ENCODE measurements around the gene OLFM1. TPM values are rescaled to one million over a fixed set of nuclear protein-coding genes. Genes with fewer than 3 reads are reported as not detected.
"Not testable (repeated sequence)": the region's sequence is repeated elsewhere in the genome, so short reads cannot be mapped to it uniquely, and the experiment has no call there.

Gene OLFM1
- total and polyA plus RNA-seq, 2 of the 4 experiments (the other 2 are of a cell fraction), result 0.36 to 0.38 TPM

DNA sequence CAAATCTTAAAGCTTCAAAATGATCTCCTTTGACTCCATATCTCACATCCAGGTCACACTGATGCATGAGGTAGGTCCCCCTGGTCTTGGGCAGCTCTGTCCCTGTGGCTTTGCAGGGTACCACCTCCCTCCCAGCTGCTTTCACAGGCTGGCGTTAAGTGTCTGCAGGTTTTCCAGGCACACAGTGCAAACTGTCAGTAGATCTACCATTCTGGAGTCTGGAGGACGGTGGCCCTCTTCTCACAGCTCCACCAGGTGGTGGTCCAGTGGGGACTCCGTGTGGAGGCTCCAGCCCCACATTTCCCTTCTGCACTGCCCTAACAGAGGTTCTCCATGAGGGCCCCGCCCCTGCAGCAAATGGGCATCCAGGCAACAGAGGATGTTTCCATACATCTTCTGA is 24.0 kb upstream of the OLFM1 start:
- H3K14ac ChIP-seq (replicated peaks; ENCODE audit: low read depth, low read length); in situ Hi-C loops (cut with MboI; ENCODE audit: low sequenced_read_pairs); H2BK20ac ChIP-seq (ENCODE audit: low read depth, low read length); dilution Hi-C loops (cut with HindIII; ENCODE audit: low sequenced_read_pairs, unreplicated experiment); H2AK5ac ChIP-seq (ENCODE audit: low read depth, low read length); H3K4me2 ChIP-seq (ENCODE audit: low read depth, low read length); H3K23ac ChIP-seq (ENCODE audit: low read depth, low read length); H2AK9ac ChIP-seq (replicated peaks; ENCODE audit: low read depth, low read length, poor library complexity); H3K9me3 ChIP-seq (ENCODE audit: control insufficient read depth, insufficient read depth, low read length); H3K9ac ChIP-seq (ENCODE audit: low read depth, low read length); DNase-seq; H4K8ac ChIP-seq (ENCODE audit: low read depth in 2 of 2, low read length in 2 of 2); H2BK120ac ChIP-seq (ENCODE audit: low read depth, low read length); H3K27ac ChIP-seq (ENCODE audit: insufficient read depth, low read length); H3K27me3 ChIP-seq (ENCODE audit: control insufficient read depth, insufficient read depth, low read length); POLR2A ChIA-PET (ENCODE audit: unreplicated experiment); BruUV-seq (replicated peaks); intact Hi-C loops (cut with micrococcal nuclease); H3K9me1 ChIP-seq (ENCODE audit: insufficient read depth, low read length); H2BK15ac ChIP-seq (ENCODE audit: low read depth, low read length); H4K91ac ChIP-seq (ENCODE audit: insufficient read depth, low read depth, low read length); H3K56ac ChIP-seq (ENCODE audit: extremely low read depth, insufficient read depth, low read length); H3K36me3 ChIP-seq (ENCODE audit: control insufficient read depth, insufficient read depth, low read length); ATAC-seq (ENCODE audit: low read depth); H4K20me1 ChIP-seq (ENCODE audit: insufficient read depth, low read length); H4K5ac ChIP-seq (ENCODE audit: low read depth, low read length); H2AFZ ChIP-seq (replicated peaks; ENCODE audit: low read length, poor library complexity); H3K18ac ChIP-seq (ENCODE audit: low read depth, low read length); H3K4ac ChIP-seq (ENCODE audit: low read depth, low read length); H3K4me3 ChIP-seq (ENCODE audit: insufficient read depth, low read depth, low read length); H3K79me1 ChIP-seq (ENCODE audit: low read depth in 1 of 2, low read length in 2 of 2); H2BK5ac ChIP-seq (ENCODE audit: low read depth, low read length, poor library complexity, severe bottlenecking); H3K4me1 ChIP-seq (ENCODE audit: control insufficient read depth, insufficient read depth, low read length); CTCF ChIA-PET: not testable (repeated sequence)
- 40% methylated on average over 1 of the region's 4 CpGs; no CpG with 5 or more reads in 1 of the 2 experiments for WGBS, 2 experiments (ENCODE audit: extremely low coverage in 2 of 2, insufficient read length in 1 of 2)

DNA sequence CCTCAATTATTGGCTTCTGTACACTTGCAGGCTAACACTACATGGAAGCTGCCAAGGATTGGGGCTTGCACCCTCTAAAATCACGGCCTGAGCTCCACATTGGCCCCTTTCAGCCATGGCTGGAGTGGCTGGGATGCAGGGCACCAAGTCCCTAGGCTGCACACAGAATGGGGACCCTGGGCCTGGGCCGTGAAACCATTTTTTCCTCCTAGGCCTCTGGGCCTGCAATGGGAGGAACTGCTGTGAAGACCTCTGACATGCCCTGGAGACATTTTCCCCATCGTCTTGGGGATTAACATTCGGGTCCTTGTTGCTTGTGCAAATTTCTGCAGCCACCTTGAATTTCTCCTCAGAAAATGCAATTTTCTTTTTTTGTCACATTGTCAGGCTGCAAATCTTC is 23.6 kb upstream of the OLFM1 start:
- H4K20me1 ChIP-seq (ENCODE audit: insufficient read depth, low read length); H2BK15ac ChIP-seq (ENCODE audit: low read depth, low read length); H3K4me3 ChIP-seq (ENCODE audit: insufficient read depth, low read depth, low read length); DNase-seq; H3K27ac ChIP-seq (ENCODE audit: insufficient read depth, low read length); H3K18ac ChIP-seq (ENCODE audit: low read depth, low read length); H2BK5ac ChIP-seq (ENCODE audit: low read depth, low read length, poor library complexity, severe bottlenecking); dilution Hi-C loops (cut with HindIII; ENCODE audit: low sequenced_read_pairs, unreplicated experiment); POLR2A ChIA-PET (ENCODE audit: unreplicated experiment); H3K9ac ChIP-seq (ENCODE audit: low read depth, low read length); H3K4ac ChIP-seq (ENCODE audit: low read depth, low read length); H2AFZ ChIP-seq (replicated peaks; ENCODE audit: low read length, poor library complexity); intact Hi-C loops (cut with micrococcal nuclease); H2AK5ac ChIP-seq (ENCODE audit: low read depth, low read length); H3K27me3 ChIP-seq (ENCODE audit: control insufficient read depth, insufficient read depth, low read length); H4K8ac ChIP-seq (ENCODE audit: low read depth in 2 of 2, low read length in 2 of 2); in situ Hi-C loops (cut with MboI; ENCODE audit: low sequenced_read_pairs); ATAC-seq (ENCODE audit: low read depth); H3K79me1 ChIP-seq (ENCODE audit: low read depth in 1 of 2, low read length in 2 of 2); H3K9me3 ChIP-seq (ENCODE audit: control insufficient read depth, insufficient read depth, low read length); CTCF ChIA-PET; BruUV-seq (replicated peaks); H2BK20ac ChIP-seq (ENCODE audit: low read depth, low read length); H4K5ac ChIP-seq (ENCODE audit: low read depth, low read length); H3K56ac ChIP-seq (ENCODE audit: extremely low read depth, insufficient read depth, low read length); H3K4me1 ChIP-seq (ENCODE audit: control insufficient read depth, insufficient read depth, low read length); H4K91ac ChIP-seq (ENCODE audit: insufficient read depth, low read depth, low read length); H3K14ac ChIP-seq (replicated peaks; ENCODE audit: low read depth, low read length); H3K36me3 ChIP-seq (ENCODE audit: control insufficient read depth, insufficient read depth, low read length); H3K4me2 ChIP-seq (ENCODE audit: low read depth, low read length); H2BK120ac ChIP-seq (ENCODE audit: low read depth, low read length); H2AK9ac ChIP-seq (replicated peaks; ENCODE audit: low read depth, low read length, poor library complexity); H3K23ac ChIP-seq (ENCODE audit: low read depth, low read length); H3K9me1 ChIP-seq (ENCODE audit: insufficient read depth, low read length): not testable (repeated sequence)
- 40% methylated on average over 2 of the region's 4 CpGs; no CpG with 5 or more reads in 1 of the 2 experiments for WGBS, 2 experiments (ENCODE audit: extremely low coverage in 2 of 2, insufficient read length in 1 of 2)

Data from IMR-90 (cell line).